Caco-2 (cell line): Measurements from ENCODE around the gene MYO10. TPM values are rescaled to one million over a fixed set of nuclear protein-coding genes. Genes with fewer than 3 reads are reported as not detected.

Source experiments
- BruUV-seq: library from RNA; stranded (reverse); fragments of 400-500 nt; replicated peaks from 2 replicates; lab custom pipeline; 2021; lab: Mats Ljungman, UMichigan
- CTCF ChIA-PET: fragments of 300-600 bp; sonication (Branson Sonifier 250); formaldehyde crosslinking; loops from one replicate; lab custom pipeline; 2022; ENCODE audit warnings: antibody characterized with exemption; lab: Charles Lee
- POLR2A ChIA-PET: fragments of 300-600 bp; sonication (Branson Sonifier 250); formaldehyde crosslinking; loops from one replicate; lab custom pipeline; 2022; ENCODE audit warnings: antibody characterized with exemption; lab: Charles Lee
- DNase-seq, 2 experiments: peaks; one replicate each; pipeline versions ENCODE4 v3.0.0 to v3.0.0-alpha.2; 2020 to 2022
- H3K27me3 ChIP-seq: replicated peaks from 2 replicates; pipeline ENCODE4 v1.6.0; 2011; ENCODE audit warnings: low read length; ENCODE audit not compliant: control insufficient read depth, insufficient read depth
- H3K36me3 ChIP-seq: 2 replicates; pipeline ENCODE4 v1.5.1; 2011; ENCODE audit warnings: low read length; ENCODE audit not compliant: control insufficient read depth, insufficient read depth
- H3K4me1 ChIP-seq: fragments of 250-450 bp; sonication (Bioruptor Pico); 2 replicates; pipeline ENCODE4 v1.5.1; 2020; ENCODE audit warnings: mild to moderate bottlenecking
- H3K4me3 ChIP-seq: 2 replicates; pipeline ENCODE4 v1.5.1; 2011; ENCODE audit warnings: low read depth, mild to moderate bottlenecking, control low read depth, low read length
- H3K9me3 ChIP-seq: fragments of 250-450 bp; sonication (Bioruptor Pico); 2 replicates; pipeline ENCODE4 v1.5.1; 2020; ENCODE audit warnings: mild to moderate bottlenecking, moderate library complexity
- H3K27ac Mint-ChIP-seq: one replicate; pipeline ENCODE4 v1.8.0; 2022; ENCODE audit warnings: mixed read lengths; ENCODE audit not compliant: unreplicated experiment
- H3K27me3 Mint-ChIP-seq: one replicate; pipeline ENCODE4 v1.8.0; 2022; ENCODE audit warnings: mixed read lengths; ENCODE audit not compliant: insufficient read depth, unreplicated experiment
- H3K36me3 Mint-ChIP-seq: one replicate; pipeline ENCODE4 v1.8.0; 2022; ENCODE audit warnings: mild to moderate bottlenecking, mixed read lengths; ENCODE audit not compliant: insufficient read depth, unreplicated experiment
- H3K4me1 Mint-ChIP-seq: one replicate; pipeline ENCODE4 v1.8.0; 2022; ENCODE audit warnings: low read depth, mixed read lengths; ENCODE audit not compliant: unreplicated experiment
- H3K4me3 Mint-ChIP-seq: one replicate; pipeline ENCODE4 v1.8.0; 2022; ENCODE audit warnings: mild to moderate bottlenecking, moderate library complexity, mixed read lengths; ENCODE audit not compliant: unreplicated experiment
- H3K9me3 Mint-ChIP-seq: one replicate; pipeline ENCODE4 v1.8.0; 2022; ENCODE audit warnings: mixed read lengths; ENCODE audit not compliant: unreplicated experiment
- CTCF ChIP-seq, 2 experiments: fragments of 200-600 bp in 1 of 2; IDR thresholded peaks; 1 replicate in 1 of 2; 2 replicates in 1 of 2; pipeline versions ENCODE4 v1.5.1 to v1.8.0; 2011 to 2022; ENCODE audit warnings: antibody characterized with exemption in 1 of 2, control low read depth in 1 of 2, inconsistent platforms in 1 of 2, low read depth in 1 of 2, low read length in 1 of 2, mild to moderate bottlenecking in 1 of 2, moderate library complexity in 1 of 2; ENCODE audit not compliant: insufficient read depth in 1 of 2, severe bottlenecking in 1 of 2, unreplicated experiment in 1 of 2
- intact Hi-C: fragments of 100-400 bp; cut with micrococcal nuclease; formaldehyde crosslinking; loops from one replicate; pipeline ENCODE4 v1.10.0; 2022; ENCODE audit not compliant: unreplicated experiment
- total RNA-seq: library from RNA; stranded (reverse); gene quantifications from 2 replicates; pipeline ENCODE4 v1.2.3, GENCODE V29; 2022

Gene MYO10
- total RNA-seq, 1 experiment from 2014 or later = 67.6 TPM

GRCh38 chr5:16886366-16886736 is 49.7 kb downstream of the MYO10 start:
- Histone ChIP-seq H3K36me3 (no peaks in the 10 kb centered on the region), H3K9me3 (no peaks in the 10 kb centered on the region), H3K27me3 (no peaks in the 10 kb centered on the region), H3K4me1 (peaks cover 88% of the 10 kb centered on the region), H3K4me3 (no peak overlapping the region)
- H3K4me1 Mint-ChIP-seq = peaks cover 48% of the 10 kb centered on the region
- no peak for DNase-seq
- TF ChIP-seq CTCF (IDR thresholded peaks at IDR 0.05; ENCODE audit: insufficient read depth in 1 of 2, low read depth in 1 of 2, low read length in 1 of 2, severe bottlenecking in 1 of 2, unreplicated experiment in 1 of 2) = no peak
- intact Hi-C loops = no loop called here
- peak overlapping the region; percentile 80 for H3K27ac Mint-ChIP-seq
- peak overlapping the region; percentile 18 for H3K4me3 Mint-ChIP-seq
- ChIA-PET CTCF (no interaction called here), POLR2A (no interaction called here)
- H3K36me3 Mint-ChIP-seq = peaks cover 36% of the 10 kb centered on the region
- no TSS peak for BruUV-seq
- H3K9me3 Mint-ChIP-seq = no peaks in the 10 kb centered on the region
- H3K27me3 Mint-ChIP-seq = no peaks in the 10 kb centered on the region

DNA sequence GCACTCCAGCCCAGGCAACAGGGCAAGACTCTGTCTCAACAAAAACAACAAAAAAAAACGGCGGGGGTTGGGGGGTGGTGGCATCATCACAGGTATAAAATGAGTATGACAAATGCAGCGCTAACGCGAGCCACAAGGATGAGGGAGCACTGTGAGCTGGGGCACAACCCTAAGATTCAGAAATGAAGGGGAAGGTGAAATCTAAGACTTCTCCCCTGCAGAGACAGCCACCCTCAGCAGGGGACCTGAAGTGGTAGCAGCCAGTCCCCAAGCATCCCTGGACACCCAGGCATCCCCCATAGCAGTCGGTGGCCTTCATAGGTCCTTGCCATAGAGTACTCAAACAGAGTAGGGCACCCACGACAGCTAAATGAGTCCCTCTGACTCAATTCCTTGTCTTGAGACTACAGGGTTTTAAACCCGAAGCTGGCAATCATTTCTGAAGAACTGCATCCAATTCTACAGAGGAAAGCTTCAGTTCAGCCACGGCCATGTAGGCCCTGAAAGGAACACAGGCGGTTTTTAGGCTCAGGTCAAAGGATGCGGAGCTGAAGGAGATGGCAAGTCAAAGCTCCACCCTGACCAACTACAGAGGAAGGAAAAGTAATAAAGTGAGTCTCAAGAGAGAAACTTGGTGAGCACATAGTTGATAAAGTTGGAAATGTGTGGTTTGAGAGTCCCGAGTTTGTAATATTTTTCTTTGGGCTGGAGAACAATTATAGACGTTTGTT is 50.3 kb downstream of the MYO10 start:
- Histone ChIP-seq H3K9me3 (no peaks in the 10 kb centered on the region), H3K4me1 (peaks cover 86% of the 10 kb centered on the region), H3K4me3 (no peak overlapping the region), H3K27me3 (no peaks in the 10 kb centered on the region), H3K36me3 (no peaks in the 10 kb centered on the region)
- Mint-ChIP-seq H3K9me3 (no peaks in the 10 kb centered on the region), H3K4me1 (peaks cover 48% of the 10 kb centered on the region), H3K27ac (peak overlapping the region; percentile 80), H3K36me3 (peaks cover 36% of the 10 kb centered on the region), H3K4me3 (peak overlapping the region; percentile 18), H3K27me3 (no peaks in the 10 kb centered on the region)
- POLR2A ChIA-PET = no interaction called here
- no peak for DNase-seq
- intact Hi-C loops = no loop called here
- CTCF ChIA-PET = no interaction called here
- BruUV-seq = no TSS peak
- TF ChIP-seq CTCF (IDR thresholded peaks at IDR 0.05; ENCODE audit: insufficient read depth in 1 of 2, low read depth in 1 of 2, low read length in 1 of 2, severe bottlenecking in 1 of 2, unreplicated experiment in 1 of 2) = no peak

DNA sequence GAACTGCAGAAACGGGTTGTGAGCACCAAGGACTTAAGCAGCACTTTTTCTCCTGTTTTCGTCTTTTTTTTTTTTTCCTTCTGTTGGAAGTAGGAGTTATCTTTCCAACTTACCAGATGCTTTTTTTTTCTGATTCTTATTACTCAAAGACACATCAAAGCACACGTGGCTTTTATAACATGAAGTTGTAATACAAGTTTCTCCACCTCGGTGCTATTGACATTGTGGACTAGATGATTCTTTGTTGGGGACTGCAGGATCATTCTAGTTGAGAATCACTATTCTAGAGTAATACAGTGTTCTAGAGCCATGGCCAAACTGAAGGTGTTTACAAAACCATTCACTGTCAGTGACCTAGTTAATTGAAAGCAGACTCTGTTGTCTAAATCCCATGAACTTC is 51.5 kb downstream of the MYO10 start:
- peaks cover 86% of the 10 kb centered on the region for H3K4me1 ChIP-seq
- H3K36me3 ChIP-seq = no peaks in the 10 kb centered on the region
- DNase-seq = peak in 1 of 2 experiments; percentile 32
- H3K4me3 Mint-ChIP-seq = peak overlapping the region; percentile 31
- no TSS peak for BruUV-seq
- H3K36me3 Mint-ChIP-seq = peaks cover 44% of the 10 kb centered on the region
- no peak overlapping the region for H3K4me3 ChIP-seq
- peaks cover 60% of the 10 kb centered on the region for H3K4me1 Mint-ChIP-seq
- H3K27ac Mint-ChIP-seq = peak overlapping the region; percentile 77
- H3K27me3 ChIP-seq = no peaks in the 10 kb centered on the region
- H3K27me3 Mint-ChIP-seq = no peaks in the 10 kb centered on the region
- intact Hi-C loops = loop anchor here (5.0 kb wide), 2 partner anchors 37 to 132 kb away; no protein-coding TSS in a partner anchor
- ChIA-PET POLR2A (no interaction called here), CTCF (no interaction called here)
- H3K9me3 ChIP-seq = no peaks in the 10 kb centered on the region
- H3K9me3 Mint-ChIP-seq = no peaks in the 10 kb centered on the region
- no peak for TF ChIP-seq CTCF (IDR thresholded peaks at IDR 0.05; ENCODE audit: insufficient read depth in 1 of 2, low read depth in 1 of 2, low read length in 1 of 2, severe bottlenecking in 1 of 2, unreplicated experiment in 1 of 2)
